GM12892 (cell line): Measurements from ENCODE around the gene TMPRSS5.

Source experiments
- POLR2A ChIP-seq: IDR thresholded peaks from 2 replicates; pipeline ENCODE4 v1.6.1; 2011; ENCODE audit warnings: low read depth, low read length, control low read depth
- POLR2AphosphoS5 ChIP-seq: IDR thresholded peaks from 2 replicates; pipeline ENCODE4 v1.6.1; 2011; ENCODE audit warnings: low read depth, low read length, control low read depth

GRCh38 chr11:113683481-113684046 is 22.5 kb downstream of the TMPRSS5 start:
- TF ChIP-seq POLR2AphosphoS5 (no peak), POLR2A (no peak)
